PC-9 (cell line): ENCODE measurements around the gene PLEKHA7.

ENCODE experiments used
- EZH2 ChIP-seq: fragments of 200-600 bp; sonication (generic); IDR thresholded peaks from 2 replicates; pipeline ENCODE4 v1.8.0; 2017; ENCODE audit warnings: antibody characterized with exemption, low read depth
- TF ChIP-seq, protein P1 (sequence below): fragments of 200-600 bp; sonication (generic); conservative IDR thresholded peaks from 2 replicates; pipeline ENCODE4 v1.6.1; 2017; ENCODE audit warnings: mixed run types, antibody characterized with exemption, mild to moderate bottlenecking, moderate library complexity

DNA sequence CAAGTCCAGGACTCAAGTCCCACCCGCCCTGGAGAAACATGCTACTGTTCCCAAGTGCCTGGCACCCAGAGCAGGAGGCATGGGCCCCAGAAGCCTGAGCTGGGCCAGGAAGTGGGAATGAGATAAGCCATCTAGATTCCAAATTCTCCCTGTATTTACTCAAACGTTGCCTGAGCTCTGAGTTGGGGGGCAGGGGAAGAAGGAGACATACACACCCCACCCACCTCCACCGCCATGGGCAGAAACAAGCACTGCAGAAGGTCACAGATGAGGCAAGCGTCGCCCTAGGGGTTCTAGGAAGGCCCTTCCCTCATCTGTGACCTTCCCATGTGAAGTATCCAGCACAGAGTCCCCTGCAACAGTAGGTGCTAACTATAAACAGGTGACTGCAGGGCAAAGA lies 54.0 kb downstream of the PLEKHA7 start:
- TF ChIP-seq, protein P1, sequence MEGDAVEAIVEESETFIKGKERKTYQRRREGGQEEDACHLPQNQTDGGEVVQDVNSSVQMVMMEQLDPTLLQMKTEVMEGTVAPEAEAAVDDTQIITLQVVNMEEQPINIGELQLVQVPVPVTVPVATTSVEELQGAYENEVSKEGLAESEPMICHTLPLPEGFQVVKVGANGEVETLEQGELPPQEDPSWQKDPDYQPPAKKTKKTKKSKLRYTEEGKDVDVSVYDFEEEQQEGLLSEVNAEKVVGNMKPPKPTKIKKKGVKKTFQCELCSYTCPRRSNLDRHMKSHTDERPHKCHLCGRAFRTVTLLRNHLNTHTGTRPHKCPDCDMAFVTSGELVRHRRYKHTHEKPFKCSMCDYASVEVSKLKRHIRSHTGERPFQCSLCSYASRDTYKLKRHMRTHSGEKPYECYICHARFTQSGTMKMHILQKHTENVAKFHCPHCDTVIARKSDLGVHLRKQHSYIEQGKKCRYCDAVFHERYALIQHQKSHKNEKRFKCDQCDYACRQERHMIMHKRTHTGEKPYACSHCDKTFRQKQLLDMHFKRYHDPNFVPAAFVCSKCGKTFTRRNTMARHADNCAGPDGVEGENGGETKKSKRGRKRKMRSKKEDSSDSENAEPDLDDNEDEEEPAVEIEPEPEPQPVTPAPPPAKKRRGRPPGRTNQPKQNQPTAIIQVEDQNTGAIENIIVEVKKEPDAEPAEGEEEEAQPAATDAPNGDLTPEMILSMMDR: no peak
- TF ChIP-seq EZH2: no peak
